Neuron (in vitro differentiated cells): ENCODE data around the gene NHLRC2.
"Not testable (repeated sequence)": the region's sequence is repeated elsewhere in the genome, so short reads cannot be mapped to it uniquely, and the experiment has no call there.

Experiments used
- H2AFZ ChIP-seq: one replicate; pipeline ENCODE4 v1.6.1; 2013; ENCODE audit warnings: low read depth, mild to moderate bottlenecking, inconsistent platforms, low read length, moderate library complexity
- H3K27me3 ChIP-seq: one replicate; pipeline ENCODE4 v1.6.1; 2013; ENCODE audit warnings: low read length; ENCODE audit not compliant: insufficient read depth
- H3K36me3 ChIP-seq: one replicate; pipeline ENCODE4 v1.6.1; 2013; ENCODE audit warnings: low read length; ENCODE audit not compliant: insufficient read depth
- H3K4me1 ChIP-seq: one replicate; pipeline ENCODE4 v1.6.1; 2013; ENCODE audit warnings: low read length; ENCODE audit not compliant: insufficient read depth
- H3K4me3 ChIP-seq: 2 replicates; pipeline ENCODE4 v1.5.1; 2013; ENCODE audit warnings: mild to moderate bottlenecking, low read length, moderate library complexity
- H3K9me3 ChIP-seq: one replicate; pipeline ENCODE4 v1.6.1; 2013; ENCODE audit warnings: low read length

NHLRC2 gene

GRCh38 chr10:113854013-113854760 lies at the start of gene NHLRC2, which contains the start of gene DCLRE1A:
NHLRC2 (plus strand) TSS chr10:113854661; CDS start chr10:113854873, 212 bp downstream.
DCLRE1A (minus strand) TSS chr10:113854082; CDS start chr10:113853182, 900 bp downstream.
- peaks cover 26% of the 10 kb centered on the region for H3K36me3 ChIP-seq
- peak within 1 kb of the TSS; percentile 96 for H2AFZ ChIP-seq
- H3K27me3 ChIP-seq = no peaks in the 10 kb centered on the region
- no peaks in the 10 kb centered on the region for H3K9me3 ChIP-seq
- H3K4me3 ChIP-seq = peak within 1 kb of the TSS; percentile 94
- H3K4me1 ChIP-seq = peaks cover 50% of the 10 kb centered on the region

- H3K4me3 ChIP-seq = no peak overlapping the region
- no peaks in the 10 kb centered on the region for H3K4me1 ChIP-seq
- no peaks in the 10 kb centered on the region for H3K36me3 ChIP-seq
- no peaks in the 10 kb centered on the region for H3K9me3 ChIP-seq
- H3K27me3 ChIP-seq = peaks cover 14% of the 10 kb centered on the region
- no peak overlapping the region for H2AFZ ChIP-seq
These were observed 48.0 kb upstream of the NHLRC2 start for GRCh38 chr10:113806503-113806902.

GRCh38 chr10:113808168-113808567 lies 46.3 kb upstream of the NHLRC2 start:
- H3K27me3 ChIP-seq = peaks cover 13% of the 10 kb centered on the region
- H3K4me3 ChIP-seq = no peak overlapping the region
- no peaks in the 10 kb centered on the region for H3K4me1 ChIP-seq
- H3K36me3 ChIP-seq = no peaks in the 10 kb centered on the region
- H2AFZ ChIP-seq = no peak overlapping the region
- no peaks in the 10 kb centered on the region for H3K9me3 ChIP-seq

GRCh38 chr10:113814700-113815099 lies 39.8 kb upstream of the NHLRC2 start:
- not testable (repeated sequence) for H3K4me3 ChIP-seq, H2AFZ ChIP-seq, H3K36me3 ChIP-seq, H3K4me1 ChIP-seq, H3K9me3 ChIP-seq, H3K27me3 ChIP-seq

- H3K4me3 ChIP-seq = no peak overlapping the region
- H3K4me1 ChIP-seq = no peaks in the 10 kb centered on the region
- H3K27me3 ChIP-seq = peaks cover 5% of the 10 kb centered on the region
- H3K9me3 ChIP-seq = no peaks in the 10 kb centered on the region
- no peaks in the 10 kb centered on the region for H3K36me3 ChIP-seq
- no peak overlapping the region for H2AFZ ChIP-seq
These were observed 34.5 kb upstream of the NHLRC2 start for GRCh38 chr10:113819989-113820388.

- H3K9me3 ChIP-seq = no peaks in the 10 kb centered on the region
- no peaks in the 10 kb centered on the region for H3K4me1 ChIP-seq
- no peak overlapping the region for H3K4me3 ChIP-seq
- no peaks in the 10 kb centered on the region for H3K36me3 ChIP-seq
- peaks cover 5% of the 10 kb centered on the region for H3K27me3 ChIP-seq
- no peak overlapping the region for H2AFZ ChIP-seq
These were observed 34.0 kb upstream of the NHLRC2 start for GRCh38 chr10:113820507-113820906.

GRCh38 chr10:113821306-113821705 lies 33.2 kb upstream of the NHLRC2 start:
- H2AFZ ChIP-seq, H3K4me1 ChIP-seq, H3K4me3 ChIP-seq, H3K27me3 ChIP-seq, H3K36me3 ChIP-seq, H3K9me3 ChIP-seq: not testable (repeated sequence)

GRCh38 chr10:113822174-113822573 lies 32.3 kb upstream of the NHLRC2 start:
- no peak overlapping the region for H3K4me3 ChIP-seq
- no peaks in the 10 kb centered on the region for H3K36me3 ChIP-seq
- peaks cover 8% of the 10 kb centered on the region for H3K27me3 ChIP-seq

GRCh38 chr10:113823389-113823788 lies 31.1 kb upstream of the NHLRC2 start:
- H3K4me1 ChIP-seq = no peaks in the 10 kb centered on the region

More at GRCh38 chr10:113822174-113822573, 32.3 kb upstream of the NHLRC2 start:
- Histone ChIP-seq H3K9me3 (no peaks in the 10 kb centered on the region), H3K4me1 (no peaks in the 10 kb centered on the region), H2AFZ (no peak overlapping the region)

GRCh38 chr10:113825791-113826190 lies 28.7 kb upstream of the NHLRC2 start:
- Histone ChIP-seq H3K36me3 (no peaks in the 10 kb centered on the region), H3K4me1 (no peaks in the 10 kb centered on the region), H2AFZ (no peak overlapping the region), H3K9me3 (no peaks in the 10 kb centered on the region), H3K27me3 (peaks cover 3% of the 10 kb centered on the region), H3K4me3 (no peak overlapping the region)

More at GRCh38 chr10:113823389-113823788, 31.1 kb upstream of the NHLRC2 start:
- no peaks in the 10 kb centered on the region for H3K9me3 ChIP-seq
- H3K4me3 ChIP-seq = no peak overlapping the region
- no peak overlapping the region for H2AFZ ChIP-seq
- no peaks in the 10 kb centered on the region for H3K36me3 ChIP-seq
- H3K27me3 ChIP-seq = peaks cover 6% of the 10 kb centered on the region

- H3K9me3 ChIP-seq, H3K27me3 ChIP-seq, H2AFZ ChIP-seq, H3K4me3 ChIP-seq, H3K4me1 ChIP-seq, H3K36me3 ChIP-seq: not testable (repeated sequence)
These were observed 25.9 kb upstream of the NHLRC2 start for GRCh38 chr10:113828567-113828966.

GRCh38 chr10:113842171-113842570 lies 12.3 kb upstream of the NHLRC2 start:
- H3K27me3 ChIP-seq = no peaks in the 10 kb centered on the region
- H2AFZ ChIP-seq = no peak overlapping the region
- peaks cover 2% of the 10 kb centered on the region for H3K4me1 ChIP-seq
- no peaks in the 10 kb centered on the region for H3K9me3 ChIP-seq
- no peak overlapping the region for H3K4me3 ChIP-seq
- H3K36me3 ChIP-seq = peaks cover 48% of the 10 kb centered on the region

- Histone ChIP-seq H3K27me3 (no peaks in the 10 kb centered on the region), H3K36me3 (peaks cover 50% of the 10 kb centered on the region), H3K9me3 (no peaks in the 10 kb centered on the region), H2AFZ (no peak overlapping the region), H3K4me1 (peaks cover 6% of the 10 kb centered on the region), H3K4me3 (no peak overlapping the region)
These were observed 10.4 kb upstream of the NHLRC2 start for GRCh38 chr10:113843972-113844485.
